ENCODE data around the gene GPHN.

Gene GPHN

GRCh38 chr14:66772146-66772545 lies 264.2 kb downstream of the GPHN start:
- Histone ChIP-seq H3K27ac (ENCODE audit: low read depth, low read length, poor library complexity, severe bottlenecking) (no peak overlapping the region), H3K4me1 (ENCODE audit: insufficient read depth, low read length, severe bottlenecking) (no peaks in the 10 kb centered on the region), H3K9me2 (ENCODE audit: low read depth, low read length) (no peaks in the 10 kb centered on the region), H3K4me2 (ENCODE audit: low read length) (no peak overlapping the region), H3K9ac (ENCODE audit: low read length) (no peak overlapping the region), H4K20me1 (ENCODE audit: insufficient read depth, low read length) (no peaks in the 10 kb centered on the region), H3F3A (ENCODE audit: insufficient read depth, low read length) (no peaks in the 10 kb centered on the region), H3K36me3 (ENCODE audit: insufficient read depth, low read length) (no peaks in the 10 kb centered on the region), H2AFZ (ENCODE audit: low read length) (no peak overlapping the region), H3K9me3 (ENCODE audit: low read length) (no peaks in the 10 kb centered on the region), H3K4me3 (ENCODE audit: low read depth, low read length, poor library complexity, severe bottlenecking) (no peak overlapping the region), H3K79me2 (ENCODE audit: insufficient read depth, low read length) (no peaks in the 10 kb centered on the region), H3K27me3 (ENCODE audit: insufficient read depth, low read length) (no peaks in the 10 kb centered on the region)
- TF ChIP-seq CTCF (IDR thresholded peaks at IDR 0.05; ENCODE audit: low read length) (no peak), EZH2 (IDR thresholded peaks at IDR 0.05; ENCODE audit: borderline replicate concordance, low read length) (no peak)

DNA sequence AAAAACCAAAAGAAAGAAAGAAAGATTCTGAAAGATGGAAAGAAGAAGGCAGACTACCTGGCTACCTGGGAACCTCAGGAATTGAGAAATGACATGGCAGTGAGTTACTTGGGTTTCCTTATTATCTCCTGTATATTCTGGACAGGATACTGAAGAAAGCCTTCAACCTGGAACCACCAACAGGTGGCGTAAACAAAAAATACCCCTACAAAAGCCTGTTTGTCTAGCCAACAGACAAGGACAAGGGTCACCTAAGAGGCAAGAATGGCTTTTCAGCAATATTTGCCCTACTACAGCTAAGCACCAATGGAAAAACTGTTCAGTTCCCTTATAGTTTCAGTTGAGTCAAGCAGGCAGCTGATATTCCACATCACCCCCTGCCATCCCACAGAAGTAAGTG lies 274.9 kb downstream of the GPHN start:
- Histone ChIP-seq H3F3A (ENCODE audit: insufficient read depth, low read length) (no peaks in the 10 kb centered on the region), H3K9me3 (ENCODE audit: low read length) (no peaks in the 10 kb centered on the region), H3K4me3 (ENCODE audit: low read depth, low read length, poor library complexity, severe bottlenecking) (no peak overlapping the region), H3K36me3 (ENCODE audit: insufficient read depth, low read length) (no peaks in the 10 kb centered on the region), H2AFZ (ENCODE audit: low read length) (no peak overlapping the region), H3K79me2 (ENCODE audit: insufficient read depth, low read length) (no peaks in the 10 kb centered on the region), H3K27ac (ENCODE audit: low read depth, low read length, poor library complexity, severe bottlenecking) (no peak overlapping the region), H3K9me2 (ENCODE audit: low read depth, low read length) (no peaks in the 10 kb centered on the region), H3K4me2 (ENCODE audit: low read length) (no peak overlapping the region), H3K4me1 (ENCODE audit: insufficient read depth, low read length, severe bottlenecking) (no peaks in the 10 kb centered on the region), H4K20me1 (ENCODE audit: insufficient read depth, low read length) (no peaks in the 10 kb centered on the region), H3K27me3 (ENCODE audit: insufficient read depth, low read length) (no peaks in the 10 kb centered on the region), H3K9ac (ENCODE audit: low read length) (no peak overlapping the region)
- TF ChIP-seq EZH2 (IDR thresholded peaks at IDR 0.05; ENCODE audit: borderline replicate concordance, low read length): no peak
- TF ChIP-seq CTCF (IDR thresholded peaks at IDR 0.05; ENCODE audit: low read length): peak; percentile 36; the same call in 1 of the 2 replicates

GRCh38 chr14:66790101-66790500 lies 282.2 kb downstream of the GPHN start:
- Histone ChIP-seq H4K20me1 (ENCODE audit: insufficient read depth, low read length) (no peaks in the 10 kb centered on the region), H2AFZ (ENCODE audit: low read length) (no peak overlapping the region), H3F3A (ENCODE audit: insufficient read depth, low read length) (no peaks in the 10 kb centered on the region), H3K4me1 (ENCODE audit: insufficient read depth, low read length, severe bottlenecking) (no peaks in the 10 kb centered on the region), H3K27me3 (ENCODE audit: insufficient read depth, low read length) (no peaks in the 10 kb centered on the region), H3K27ac (ENCODE audit: low read depth, low read length, poor library complexity, severe bottlenecking) (no peak overlapping the region), H3K9me2 (ENCODE audit: low read depth, low read length) (no peaks in the 10 kb centered on the region), H3K79me2 (ENCODE audit: insufficient read depth, low read length) (no peaks in the 10 kb centered on the region), H3K4me2 (ENCODE audit: low read length) (no peak overlapping the region), H3K9me3 (ENCODE audit: low read length) (no peaks in the 10 kb centered on the region), H3K36me3 (ENCODE audit: insufficient read depth, low read length) (no peaks in the 10 kb centered on the region), H3K4me3 (ENCODE audit: low read depth, low read length, poor library complexity, severe bottlenecking) (no peak overlapping the region), H3K9ac (ENCODE audit: low read length) (no peak overlapping the region)
- TF ChIP-seq EZH2 (IDR thresholded peaks at IDR 0.05; ENCODE audit: borderline replicate concordance, low read length) (no peak), CTCF (IDR thresholded peaks at IDR 0.05; ENCODE audit: low read length) (no peak)
